Measurements from ENCODE around the gene CARM1. TPM values are rescaled to one million over a fixed set of nuclear protein-coding genes. Genes with fewer than 3 reads are reported as not detected.
"Not testable (repeated sequence)": the region's sequence is repeated elsewhere in the genome, so short reads cannot be mapped to it uniquely, and the experiment has no call there.

The CARM1 gene
- polyA plus RNA-seq, 1 experiment, result 33.7 TPM

- peaks cover 11% of the 10 kb centered on the region for H3K36me3 ChIP-seq (ENCODE audit: control insufficient read depth, insufficient read depth, low read length)
- TF ChIP-seq CTCF (IDR thresholded peaks at IDR 0.05; ENCODE audit: insufficient read depth, low read depth, low read length), result no peak
- H3K27me3 ChIP-seq (ENCODE audit: control insufficient read depth, insufficient read depth, low read length), result no peaks in the 10 kb centered on the region
- CTCF ChIA-PET, result interaction anchor here (1.5 to 4.7 kb wide), 3 partner anchors 12 to 107 kb away, joined by 4 to 41 read pairs (median 5); no protein-coding TSS in a partner anchor
- H3K4me3 ChIP-seq (ENCODE audit: low read depth, low read length), result peak overlapping the region; percentile 94
- POLR2A ChIA-PET, result no interaction called here
- DNase-seq (ENCODE audit: low read depth), result no peak
These were observed 58.0 kb downstream of the CARM1 start for GRCh38 chr19:10929402-10929794.

- CTCF ChIA-PET, result interaction anchor here (0.6 to 2.1 kb wide), 13 partner anchors 9 to 153 kb away, joined by 3 to 14 read pairs (median 5); partner anchors contain the start of genes CARM1 and LDLR
- H3K27me3 ChIP-seq (ENCODE audit: control insufficient read depth, insufficient read depth, low read length), result no peaks in the 10 kb centered on the region
- no peak for DNase-seq (ENCODE audit: low read depth)
- POLR2A ChIA-PET, result no interaction called here
- H3K36me3 ChIP-seq (ENCODE audit: control insufficient read depth, insufficient read depth, low read length), result no peaks in the 10 kb centered on the region
- no peak for TF ChIP-seq CTCF (IDR thresholded peaks at IDR 0.05; ENCODE audit: insufficient read depth, low read depth, low read length)
- H3K4me3 ChIP-seq (ENCODE audit: low read depth, low read length), result no peak overlapping the region
These were observed 64.2 kb downstream of the CARM1 start for GRCh38 chr19:10935371-10936059.

- no peak overlapping the region for H3K4me3 ChIP-seq (ENCODE audit: low read depth, low read length)
These were observed 65.3 kb downstream of the CARM1 start for GRCh38 chr19:10936661-10937084.

GRCh38 chr19:10941649-10942048 lies 70.3 kb downstream of the CARM1 start:
- POLR2A ChIA-PET, result interaction anchor here (0.6 kb wide), 1 partner anchor 13 kb away, joined by 3 read pairs; no protein-coding TSS in a partner anchor

More at GRCh38 chr19:10936661-10937084, 65.3 kb downstream of the CARM1 start:
- peak; percentile 42 for DNase-seq (ENCODE audit: low read depth)
- ChIA-PET CTCF (interaction anchor here (0.6 to 2.1 kb wide), 22 partner anchors 8 to 761 kb away, joined by 3 to 14 read pairs (median 4); partner anchors contain the start of genes CARM1 and LDLR), POLR2A (interaction anchor here (0.6 kb wide), 2 partner anchors 23 to 124 kb away, joined by 6 to 10 read pairs; no protein-coding TSS in a partner anchor)
- TF ChIP-seq CTCF (IDR thresholded peaks at IDR 0.05; ENCODE audit: insufficient read depth, low read depth, low read length), result peak; percentile 65
- no peaks in the 10 kb centered on the region for H3K27me3 ChIP-seq (ENCODE audit: control insufficient read depth, insufficient read depth, low read length)
- no peaks in the 10 kb centered on the region for H3K36me3 ChIP-seq (ENCODE audit: control insufficient read depth, insufficient read depth, low read length)

GRCh38 chr19:10943412-10943811 lies 72.1 kb downstream of the CARM1 start:
- H3K4me3 ChIP-seq (ENCODE audit: low read depth, low read length); H3K36me3 ChIP-seq (ENCODE audit: control insufficient read depth, insufficient read depth, low read length); POLR2A ChIA-PET; DNase-seq (ENCODE audit: low read depth); H3K27me3 ChIP-seq (ENCODE audit: control insufficient read depth, insufficient read depth, low read length): not testable (repeated sequence)
- CTCF ChIA-PET, result interaction anchor here (0.6 to 6.0 kb wide), 3 partner anchors 12 to 83 kb away, joined by 3 to 41 read pairs (median 24); partner anchors contain the start of gene SMARCA4

More at GRCh38 chr19:10941649-10942048, 70.3 kb downstream of the CARM1 start:
- CTCF ChIA-PET, result interaction anchor here (0.5 to 6.0 kb wide), 29 partner anchors 10 to 211 kb away, joined by 3 to 41 read pairs (median 5); partner anchors contain the start of genes CARM1, LDLR and SMARCA4
- not testable (repeated sequence) for H3K36me3 ChIP-seq (ENCODE audit: control insufficient read depth, insufficient read depth, low read length); H3K27me3 ChIP-seq (ENCODE audit: control insufficient read depth, insufficient read depth, low read length); H3K4me3 ChIP-seq (ENCODE audit: low read depth, low read length); DNase-seq (ENCODE audit: low read depth)

GRCh38 chr19:10945264-10945663 lies 73.9 kb downstream of the CARM1 start:
- Histone ChIP-seq H3K4me3 (ENCODE audit: low read depth, low read length) (no peak overlapping the region), H3K36me3 (ENCODE audit: control insufficient read depth, insufficient read depth, low read length) (no peaks in the 10 kb centered on the region), H3K27me3 (ENCODE audit: control insufficient read depth, insufficient read depth, low read length) (no peaks in the 10 kb centered on the region)
- DNase-seq (ENCODE audit: low read depth), result no peak
- ChIA-PET POLR2A (no interaction called here), CTCF (interaction anchor here (0.8 to 1.6 kb wide), 3 partner anchors 9 to 186 kb away, joined by 3 to 7 read pairs (median 3); no protein-coding TSS in a partner anchor)
- no peak for TF ChIP-seq CTCF (IDR thresholded peaks at IDR 0.05; ENCODE audit: insufficient read depth, low read depth, low read length)
